ENCODE data around the gene SERPINE1. TPM values are rescaled to one million over a fixed set of nuclear protein-coding genes. Genes with fewer than 3 reads are reported as not detected.

Gene SERPINE1
- total RNA-seq, 1 donor from 2014 or later = under 0.01 TPM

DNA sequence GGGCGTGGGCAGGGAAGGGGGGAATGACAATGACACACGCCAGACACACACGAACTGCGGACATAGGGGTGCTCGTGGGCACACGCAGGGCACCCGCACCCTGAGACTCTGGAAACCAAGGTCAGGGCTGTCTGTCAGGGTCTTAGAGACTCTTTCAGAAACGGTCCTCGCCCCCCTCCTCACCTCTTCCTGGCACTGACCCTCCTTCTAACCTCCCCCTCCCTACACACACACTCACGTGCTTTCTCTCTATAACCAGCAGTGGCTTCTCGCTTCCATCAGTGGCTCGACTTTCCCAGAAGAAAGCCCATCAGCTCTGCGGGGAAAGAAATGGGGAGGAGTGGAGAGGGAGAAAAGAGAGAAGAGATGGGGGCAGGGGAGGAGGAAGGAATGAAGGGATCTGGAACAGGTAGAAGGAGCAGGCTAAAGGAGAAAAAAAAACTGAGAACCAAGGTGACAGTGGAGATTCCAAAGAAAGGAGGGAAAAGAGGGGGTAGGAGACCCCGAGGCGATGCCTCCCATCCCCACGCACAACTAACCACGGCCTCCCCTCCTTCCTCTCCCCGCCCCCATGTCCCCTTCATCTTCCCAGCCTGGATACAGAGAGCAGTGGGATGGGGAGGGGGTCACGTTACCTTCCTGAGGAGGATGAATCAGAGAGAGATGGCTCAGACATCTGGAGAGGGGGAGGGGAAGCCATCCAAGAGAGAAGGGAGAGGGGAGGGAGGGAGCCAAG, 40.2 kb downstream of the SERPINE1 start:
- peak in 1 of 2 donors; percentile 14 for DNase-seq (ENCODE audit: low spot score in 2 of 2)

DNA sequence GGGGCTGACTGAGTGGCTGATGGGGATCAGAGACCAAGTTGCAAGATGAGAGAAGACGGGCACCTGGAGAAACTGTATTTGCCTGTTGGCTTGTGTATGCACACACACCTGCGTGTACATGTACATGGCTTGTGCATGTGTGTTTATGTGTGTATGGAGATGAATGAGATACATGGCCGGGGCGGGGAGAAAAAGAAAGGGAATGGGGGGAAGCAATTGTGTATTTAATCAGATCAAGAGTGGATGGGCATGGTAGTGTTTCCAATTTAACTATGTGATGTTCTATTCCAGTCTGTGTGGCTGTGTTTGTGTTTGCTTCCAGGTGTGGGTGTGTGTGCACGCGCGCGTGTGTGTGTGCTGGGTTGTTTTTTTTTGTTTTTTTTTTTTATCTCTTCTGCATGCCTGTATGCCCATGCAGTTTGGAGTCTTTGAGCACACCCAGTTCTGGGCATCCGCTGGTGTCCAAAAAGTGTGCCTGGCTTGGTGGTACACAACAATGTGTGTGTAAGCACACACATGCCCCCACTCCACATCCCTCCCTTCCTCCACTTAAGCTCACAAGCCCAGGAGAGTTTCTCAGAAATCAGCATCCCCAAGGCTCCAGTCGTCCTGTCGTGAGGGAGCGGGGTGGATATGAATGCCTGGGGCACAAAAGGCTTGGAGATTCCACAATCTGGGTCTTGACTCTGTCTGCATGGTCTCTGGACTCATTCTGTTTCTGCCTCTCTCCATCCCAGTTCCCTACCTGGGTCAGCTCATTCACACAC, 40.9 kb downstream of the SERPINE1 start:
- DNase-seq (ENCODE audit: low spot score in 2 of 2) = no peak
- no peak for FAIRE-seq

More for the DNA sequence above, 40.2 kb downstream of the SERPINE1 start:
- FAIRE-seq = no peak

DNA sequence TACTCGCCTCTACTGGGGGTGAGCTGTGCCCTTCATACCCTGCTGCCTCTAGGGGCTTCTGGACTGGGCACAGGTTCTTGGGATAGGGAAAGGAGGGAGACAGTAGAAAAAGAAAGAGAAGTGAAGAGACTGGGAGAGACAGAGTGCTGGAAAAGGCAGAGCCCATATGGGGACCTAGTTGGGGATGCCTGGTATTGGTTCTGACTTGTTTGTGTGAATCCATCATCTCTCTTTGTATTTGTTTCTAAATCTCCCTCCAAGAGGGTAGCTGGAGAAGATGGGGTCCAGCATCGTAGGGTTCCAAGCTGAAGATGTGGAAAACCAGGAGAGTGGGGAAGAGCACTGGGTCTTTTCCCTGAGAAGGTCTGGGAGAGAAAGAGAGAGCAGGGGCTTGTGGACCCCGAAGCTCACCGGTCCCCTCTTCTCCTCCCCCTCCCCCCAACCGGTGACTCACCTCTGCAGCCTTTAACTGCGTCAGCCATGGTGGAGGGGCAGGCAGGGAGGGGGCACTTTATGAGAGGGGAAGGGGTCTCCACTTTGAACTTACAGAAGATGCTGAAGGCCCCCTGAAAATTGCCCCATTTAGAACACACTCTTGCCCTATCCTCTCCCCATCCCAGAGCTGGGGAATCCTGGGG, 41.6 kb downstream of the SERPINE1 start:
- FAIRE-seq (no peak), DNase-seq (ENCODE audit: low spot score in 2 of 2) (no peak)

DNA sequence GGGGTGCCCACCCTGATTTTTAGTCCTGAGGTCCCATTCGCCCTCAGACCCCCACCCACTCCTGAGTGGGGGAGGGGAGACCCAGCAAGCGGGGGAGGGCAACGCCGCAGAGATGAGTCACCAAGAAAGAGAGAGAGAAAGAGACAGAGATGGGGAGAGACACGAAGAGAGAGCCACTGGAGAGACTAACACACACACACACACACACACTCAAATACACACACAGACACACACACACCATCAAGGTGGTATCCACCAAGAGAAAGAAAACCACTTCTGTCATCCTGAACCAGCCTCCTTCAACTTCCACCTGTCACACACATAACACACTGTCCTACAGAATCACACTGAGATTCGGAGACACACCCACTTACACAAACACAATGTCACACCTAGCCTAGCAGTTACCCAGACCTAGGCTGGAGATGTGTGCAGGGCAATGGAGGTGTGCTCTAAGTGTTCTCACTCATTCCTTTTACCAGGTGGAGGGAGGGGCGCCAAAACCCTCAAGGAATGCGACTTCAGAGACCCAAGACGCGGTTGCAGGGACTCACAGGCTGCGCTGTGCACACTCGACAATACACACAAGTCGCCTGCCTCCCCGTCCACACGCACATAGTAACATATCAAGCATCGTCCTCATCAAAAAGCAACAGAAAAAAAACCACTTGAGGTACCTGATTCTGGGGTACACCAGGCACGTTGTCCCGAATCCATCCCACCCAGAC, 42.4 kb downstream of the SERPINE1 start:
- peak in 1 of 2 donors; percentile 15 for DNase-seq (ENCODE audit: low spot score in 2 of 2)
- no peak for FAIRE-seq

DNA sequence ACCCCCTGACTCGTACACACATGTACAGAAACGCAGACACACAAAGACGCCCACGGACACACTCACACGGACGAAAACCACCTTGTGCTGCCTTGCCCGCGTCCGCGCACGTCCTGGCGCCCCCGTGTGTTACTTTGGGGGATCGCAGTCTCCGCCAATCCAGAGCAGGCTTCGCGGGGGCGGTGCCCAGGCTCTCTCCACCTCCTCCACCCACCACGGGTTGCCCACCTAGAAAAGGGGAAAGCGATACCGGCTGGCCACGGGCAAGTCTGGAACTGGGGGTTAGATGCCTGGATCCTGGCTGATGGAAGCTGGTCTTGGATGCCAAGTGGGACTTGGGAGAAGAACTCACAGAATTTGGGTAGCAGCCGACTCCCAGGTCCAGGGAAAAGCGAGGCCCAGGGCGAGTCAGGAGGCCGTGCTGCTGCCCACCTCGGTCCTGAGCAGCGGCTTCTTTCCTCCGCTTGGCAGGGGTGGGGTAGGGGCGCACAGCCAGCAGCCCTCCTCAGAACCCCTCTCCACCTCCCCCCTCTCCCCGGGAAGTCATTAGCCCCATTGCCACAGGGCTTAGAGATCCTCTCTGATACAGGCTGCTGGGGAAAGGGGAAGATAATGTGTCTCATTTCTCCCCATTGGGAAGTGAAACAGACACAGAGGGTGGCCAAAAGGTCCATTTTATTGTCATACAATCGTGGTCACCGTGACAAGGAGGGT, 43.1 kb downstream of the SERPINE1 start:
- DNase-seq (ENCODE audit: low spot score in 2 of 2) = peak; percentile 74 to 82
- no peak for FAIRE-seq

DNA sequence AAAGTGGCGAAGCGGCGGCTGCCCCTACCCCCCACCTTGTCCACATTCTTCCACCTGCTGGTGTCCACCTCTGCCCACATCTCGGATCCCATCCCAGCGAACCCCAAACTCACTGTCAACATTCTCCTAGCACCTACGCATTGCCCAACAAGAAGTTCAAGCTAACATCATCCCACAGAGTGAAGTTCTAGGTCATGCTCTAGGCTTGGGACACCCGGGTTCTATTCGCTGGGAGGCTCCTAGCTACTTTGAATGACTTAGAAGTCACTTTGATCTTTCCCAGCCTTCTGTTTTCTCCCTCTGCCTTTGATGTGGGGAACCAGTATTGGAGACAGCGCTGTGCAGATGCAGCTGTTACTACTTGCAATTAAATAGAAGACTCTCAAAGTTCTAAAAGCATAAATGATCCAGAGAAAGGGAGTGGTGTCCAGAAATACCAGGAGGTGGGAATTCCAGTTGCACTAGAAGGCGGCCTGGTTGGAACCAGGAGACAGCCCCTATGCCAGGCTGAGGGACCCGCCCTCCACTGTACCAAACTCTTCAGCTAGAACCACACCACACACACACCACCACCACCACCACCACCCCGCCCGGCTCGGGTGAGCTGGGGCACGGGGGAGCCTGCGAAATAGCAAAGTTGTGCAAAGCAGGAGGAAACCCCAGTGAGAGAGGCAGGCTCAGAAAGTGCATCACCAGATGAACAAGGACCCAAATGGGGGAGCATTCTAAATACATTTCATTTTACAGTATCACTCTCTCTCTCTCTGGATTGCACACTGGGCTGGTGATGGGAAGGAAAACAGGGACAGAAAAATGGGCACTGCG, 43.9 kb downstream of the SERPINE1 start:
- DNase-seq (ENCODE audit: low spot score in 2 of 2) (no peak), FAIRE-seq (no peak)

DNA sequence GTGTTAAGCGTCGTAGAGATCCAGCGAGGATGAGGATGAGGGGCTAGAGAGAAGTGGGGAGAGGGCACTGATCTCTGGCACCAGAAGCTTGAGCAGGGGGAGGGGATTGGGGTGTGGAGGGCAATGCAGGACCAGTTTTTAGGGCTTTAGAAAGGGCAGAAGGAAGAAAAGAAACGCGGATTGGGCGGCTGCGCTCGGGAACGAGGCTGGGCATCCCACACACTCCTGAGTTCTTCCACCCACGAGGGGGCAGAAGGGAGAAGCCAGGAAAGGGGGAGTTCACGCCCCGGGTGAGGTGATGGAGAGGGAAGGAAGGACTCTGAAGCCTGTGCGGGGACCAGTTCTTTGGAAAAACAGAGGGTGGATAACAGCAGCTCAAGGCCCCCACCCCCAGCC, 44.5 kb downstream of the SERPINE1 start:
- no peak for FAIRE-seq
- DNase-seq (ENCODE audit: low spot score in 2 of 2) = no peak

DNA sequence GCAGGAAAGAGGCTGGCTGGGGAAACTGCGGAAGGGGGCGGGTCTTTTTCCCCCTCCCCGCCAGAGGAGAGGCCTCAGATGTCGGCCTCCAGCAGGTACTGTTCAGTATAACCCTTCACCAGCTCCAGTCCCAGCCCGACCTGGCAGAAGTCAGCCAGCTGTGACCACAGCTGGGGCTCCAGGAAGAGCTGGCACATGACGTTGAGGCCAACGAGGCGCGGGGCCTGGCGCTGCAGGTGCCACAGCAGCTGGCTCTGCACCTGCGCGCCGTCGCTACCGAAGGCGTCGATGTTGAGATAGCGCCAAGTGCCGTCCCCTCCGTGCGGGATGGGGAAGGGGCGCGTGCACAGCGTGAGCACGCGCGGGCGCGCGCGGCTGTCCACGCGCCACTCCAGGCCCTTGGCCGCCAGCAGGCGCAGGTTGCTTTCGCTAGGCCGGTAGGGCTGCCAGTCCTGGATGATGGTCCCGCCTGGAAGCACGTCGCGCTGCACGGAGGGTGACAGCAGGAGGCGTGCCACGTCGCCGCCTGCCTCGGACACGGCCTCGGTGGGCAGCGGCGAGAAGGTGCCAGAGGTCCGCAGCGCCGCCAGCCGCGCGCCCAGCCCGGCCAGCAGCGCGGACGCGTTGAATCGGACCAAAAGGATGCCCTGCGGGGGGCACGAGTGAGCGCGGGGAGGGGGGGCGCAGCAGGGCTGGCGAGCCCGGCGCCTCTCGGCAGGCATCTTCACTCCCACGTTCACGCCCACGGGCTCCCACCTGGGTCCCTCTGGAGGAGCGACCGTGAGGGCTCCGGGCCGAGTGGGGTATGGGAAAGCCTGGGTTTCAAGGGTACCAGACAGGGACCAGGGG, 45.3 kb downstream of the SERPINE1 start:
- DNase-seq (ENCODE audit: low spot score in 2 of 2) = no peak

DNA sequence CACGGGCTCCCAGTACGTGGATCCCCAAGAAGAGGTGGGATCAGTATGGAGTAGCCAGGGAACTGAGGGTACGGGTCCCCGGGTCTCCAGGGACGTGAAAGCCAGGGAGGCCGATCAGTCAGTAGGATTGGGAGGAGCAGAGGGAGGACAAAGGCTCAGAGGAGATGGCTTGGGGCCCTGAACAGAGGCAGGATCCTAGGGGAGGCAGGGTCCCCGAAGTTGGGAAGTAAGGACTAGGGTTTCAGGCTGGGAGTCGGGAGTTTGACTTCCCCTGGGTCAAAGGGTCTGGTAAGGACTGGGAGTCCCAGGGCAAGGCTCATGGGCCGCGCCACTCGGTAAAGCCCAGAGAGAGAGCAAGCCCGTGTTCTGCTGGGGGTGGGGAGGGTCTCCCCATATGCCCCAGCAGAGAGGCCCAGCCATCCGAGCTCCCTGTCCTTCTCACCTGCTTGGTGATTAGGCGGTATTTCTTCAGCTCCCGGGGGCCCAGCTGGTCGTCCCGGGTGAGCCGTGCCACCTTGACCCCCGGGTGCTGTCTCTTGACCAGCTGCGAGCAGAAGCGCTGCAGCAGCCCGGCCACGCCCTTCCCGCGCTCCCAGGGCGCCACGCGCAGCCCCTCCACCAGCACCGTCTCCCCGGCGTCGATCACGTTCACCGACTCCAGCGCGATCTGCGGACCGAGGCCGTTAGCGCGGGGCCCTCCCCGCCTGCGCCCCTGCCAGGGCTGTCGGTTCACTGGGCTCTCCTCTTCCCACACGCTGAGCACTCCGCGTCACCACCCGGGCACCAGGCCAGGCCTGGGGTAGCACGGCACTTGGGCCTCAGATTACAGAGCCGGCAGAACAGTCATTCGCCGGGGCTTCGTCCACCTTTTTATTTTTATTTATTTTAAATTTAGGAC, 46.2 kb downstream of the SERPINE1 start:
- FAIRE-seq (no peak), DNase-seq (ENCODE audit: low spot score in 2 of 2) (no peak)

More for the DNA sequence above, 45.3 kb downstream of the SERPINE1 start:
- no peak for FAIRE-seq

DNA sequence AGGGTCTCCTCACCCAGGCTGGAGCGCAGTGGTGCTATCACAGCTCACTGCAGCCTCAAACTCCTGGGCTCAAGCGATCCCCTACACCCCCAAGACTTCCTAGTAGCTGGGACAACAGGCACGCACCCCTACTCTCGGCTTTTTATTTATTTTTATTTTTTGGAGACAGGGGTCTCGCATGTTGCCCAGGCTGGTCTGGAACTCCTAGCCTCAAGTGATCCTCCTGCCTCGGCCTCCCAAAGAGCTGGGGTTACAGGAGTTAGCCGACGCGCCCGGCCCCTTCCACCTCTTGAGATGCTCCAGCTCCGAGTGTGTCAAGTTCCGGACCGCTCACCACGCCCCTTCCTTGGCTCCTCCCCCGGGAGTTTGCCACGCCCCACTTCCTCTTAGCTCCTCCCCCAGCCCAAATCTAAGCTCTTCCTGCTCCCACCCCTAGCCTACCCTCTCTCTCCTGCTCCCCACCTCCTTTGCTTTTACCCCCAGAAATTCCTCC, 46.9 kb downstream of the SERPINE1 start:
- FAIRE-seq = no peak
- no peak for DNase-seq (ENCODE audit: low spot score in 2 of 2)

DNA sequence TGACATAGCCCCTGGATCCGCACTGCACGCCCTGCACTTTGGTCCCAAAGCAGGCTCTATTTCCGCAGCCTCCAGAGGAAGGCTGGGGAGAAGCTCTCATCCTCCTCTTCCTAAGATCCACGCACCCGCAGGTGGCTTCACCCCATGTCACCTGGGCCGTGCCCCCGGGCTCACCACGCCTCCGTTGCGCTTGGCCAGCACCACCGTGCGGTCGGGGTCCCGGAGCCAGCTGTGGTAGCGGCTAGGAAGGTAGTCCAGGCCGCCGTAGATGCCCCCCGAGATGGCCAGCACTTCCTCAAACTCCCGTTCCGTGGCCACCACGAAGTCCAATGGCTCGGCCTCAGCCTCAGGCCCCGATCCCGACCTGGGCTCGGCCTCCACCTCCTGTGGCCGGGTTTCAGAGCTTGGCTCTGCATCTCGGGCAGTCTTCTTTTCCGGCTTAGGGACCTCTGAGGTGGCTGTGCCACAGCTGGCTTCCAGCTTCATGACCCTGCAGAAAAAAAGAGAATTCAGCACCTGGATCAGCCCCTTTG, 47.5 kb downstream of the SERPINE1 start:
- FAIRE-seq = no peak
- DNase-seq (ENCODE audit: low spot score in 2 of 2) = no peak

DNA sequence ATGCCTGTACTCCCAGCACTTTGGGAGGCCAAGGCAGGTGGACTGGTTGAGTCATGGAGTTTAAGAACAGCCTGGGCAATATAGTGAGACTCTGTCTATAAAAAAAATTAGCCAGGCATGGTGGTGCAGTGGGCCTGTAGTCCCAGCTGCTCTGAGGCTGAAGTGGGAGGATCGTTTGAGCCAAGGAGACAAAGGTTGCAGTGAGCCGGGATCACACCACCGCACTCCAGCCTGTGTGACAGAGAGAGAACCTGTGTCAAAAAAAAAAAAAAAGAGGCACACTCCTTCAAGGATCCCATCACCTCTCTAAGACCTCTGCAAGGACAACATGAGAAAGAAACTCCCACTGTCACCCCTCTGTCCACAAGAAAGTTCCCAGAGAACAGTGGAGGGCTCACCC, 48.8 kb downstream of the SERPINE1 start:
- FAIRE-seq (no peak), DNase-seq (ENCODE audit: low spot score in 2 of 2) (no peak)

DNA sequence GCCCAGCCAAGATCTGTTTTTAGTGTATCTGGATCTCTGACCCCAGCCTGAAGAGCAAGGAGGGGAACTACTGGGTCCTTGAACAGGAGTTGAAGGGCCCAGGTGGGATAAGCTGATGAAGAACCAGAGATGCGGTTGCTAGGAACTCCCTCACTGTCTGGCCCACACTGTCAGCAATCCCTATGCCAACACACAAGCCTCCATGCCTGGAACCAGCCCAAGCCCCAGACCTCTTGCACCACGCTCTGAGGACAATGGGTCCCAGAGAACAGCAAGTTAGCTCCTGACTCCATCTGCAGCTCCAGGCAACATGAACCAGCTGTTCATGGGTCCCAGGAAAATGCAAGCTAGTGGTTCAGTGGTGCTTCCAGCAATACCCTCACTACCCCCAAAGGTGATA, 50.7 kb downstream of the SERPINE1 start:
- FAIRE-seq = no peak

DNA sequence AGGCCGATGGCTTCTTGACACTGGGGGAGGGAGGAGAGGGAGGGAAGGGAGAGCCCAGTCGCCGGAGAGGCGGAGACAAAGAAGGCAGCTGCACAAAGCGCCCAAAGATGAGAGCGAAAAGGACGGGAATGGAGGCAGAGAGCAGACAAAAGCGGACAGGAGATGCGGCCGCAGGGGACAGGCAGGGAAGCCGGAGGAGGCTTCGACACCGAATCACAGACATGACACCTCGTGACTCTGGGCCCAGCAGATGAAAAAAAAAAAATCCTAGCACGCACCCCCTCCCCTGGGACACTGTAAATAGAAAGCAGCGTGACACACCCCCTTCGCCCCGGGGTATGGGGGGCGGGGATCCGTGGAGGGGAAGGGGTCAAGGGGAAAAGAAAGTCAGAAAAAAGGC, 52.2 kb downstream of the SERPINE1 start:
- FAIRE-seq (no peak), DNase-seq (ENCODE audit: low spot score in 2 of 2) (no peak)

More for the DNA sequence above, 50.7 kb downstream of the SERPINE1 start:
- DNase-seq (ENCODE audit: low spot score in 2 of 2) = no peak

DNA sequence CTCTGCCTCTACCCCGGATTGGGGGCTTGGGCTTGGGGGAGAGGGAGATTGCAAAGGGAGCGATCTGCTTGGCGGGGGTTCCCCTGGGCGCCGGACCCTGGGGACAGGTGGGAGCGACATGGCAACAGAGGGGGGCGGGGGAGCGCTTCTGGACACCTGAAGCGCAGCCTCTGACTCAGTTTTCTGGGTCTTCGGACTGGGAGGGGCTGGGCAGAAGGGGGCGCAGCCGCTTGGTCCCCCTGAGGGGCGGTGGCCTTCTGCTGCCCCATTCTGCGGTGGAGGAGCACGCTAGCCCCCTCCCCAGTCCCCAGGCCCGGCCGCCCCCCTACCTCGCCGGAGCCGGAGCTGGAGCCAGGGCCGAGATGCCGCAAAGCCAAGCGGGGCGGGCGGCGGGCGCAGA, 52.8 kb downstream of the SERPINE1 start:
- no peak for FAIRE-seq

DNA sequence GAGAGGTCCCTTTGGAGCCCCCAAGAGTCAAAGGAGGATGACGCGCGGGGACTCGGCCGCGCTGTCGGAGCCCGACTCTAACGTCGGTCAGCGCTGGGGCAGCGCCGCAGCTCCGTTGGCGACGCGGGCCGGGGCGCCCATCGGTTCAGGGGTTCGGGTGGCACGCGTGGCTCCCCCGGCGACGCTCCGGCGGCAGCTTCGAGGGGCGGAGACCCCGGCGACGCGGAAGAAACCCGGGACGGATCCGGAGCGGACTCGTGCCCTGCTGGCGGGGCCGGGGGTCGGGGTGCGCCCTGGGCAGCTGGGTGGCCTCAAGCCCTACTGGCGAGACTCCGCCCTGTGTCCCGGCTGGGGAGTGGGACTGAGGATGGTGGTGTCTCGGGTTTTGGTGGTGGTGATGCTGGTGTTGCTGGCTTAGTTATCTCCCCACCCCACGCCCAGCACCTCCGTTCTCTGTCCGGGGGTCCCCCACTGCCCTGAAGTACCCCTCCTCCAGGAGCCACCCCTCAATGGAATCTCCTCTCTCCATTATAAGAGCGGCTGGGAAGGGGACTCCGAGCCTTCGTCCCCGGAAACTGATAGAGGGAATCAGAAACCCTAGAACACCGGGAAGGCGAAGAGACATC, 53.3 kb downstream of the SERPINE1 start, which contains the start of gene NAT16:
Gene NAT16, minus strand, starts transcription at position 164 of the 626 bp plus-strand sequence. CDS start 5,486 bp downstream, outside the sequence.
- DNase-seq (ENCODE audit: low spot score in 2 of 2) = no peak

More for the DNA sequence above, 52.8 kb downstream of the SERPINE1 start:
- no peak for DNase-seq (ENCODE audit: low spot score in 2 of 2)

More for the DNA sequence above, 53.3 kb downstream of the SERPINE1 start, which contains the start of gene NAT16:
- no peak for FAIRE-seq
